Activated gamma-delta T cell treated with anti-CD3 and anti-CD28 coated beads, Interleukin-2, amount 50 U/mL, for 16 hours (primary cell): Measurements from ENCODE around the gene UFC1.

Experiments used
- DNase-seq: peaks from one replicate; pipeline ENCODE4 v3.0.0-alpha.2; 2020; ENCODE audit warnings: low read depth

UFC1 gene

GRCh38 chr1:161133220-161133740 is 20.5 kb upstream of the UFC1 start:
- no peak for DNase-seq

DNA sequence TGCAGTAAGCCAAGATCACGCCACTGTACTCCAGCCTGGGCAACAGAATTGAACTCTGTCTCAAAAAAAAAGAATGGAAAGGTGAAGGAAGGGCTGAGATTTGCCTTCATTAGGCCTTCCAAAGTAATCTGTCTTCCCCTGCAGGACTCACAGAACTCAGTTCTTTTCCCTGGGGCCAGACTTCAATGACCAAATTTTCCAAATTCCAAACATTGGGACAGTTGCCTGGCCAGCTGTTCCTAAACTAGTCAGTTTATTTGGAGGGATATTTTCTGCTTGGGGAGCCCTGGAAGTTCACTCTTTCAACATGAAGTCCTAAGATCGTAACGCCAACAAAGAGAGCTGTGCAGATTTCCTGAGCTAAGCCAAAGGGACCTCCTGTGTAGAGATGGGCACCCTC is 15.9 kb upstream of the UFC1 start:
- DNase-seq, result no peak

DNA sequence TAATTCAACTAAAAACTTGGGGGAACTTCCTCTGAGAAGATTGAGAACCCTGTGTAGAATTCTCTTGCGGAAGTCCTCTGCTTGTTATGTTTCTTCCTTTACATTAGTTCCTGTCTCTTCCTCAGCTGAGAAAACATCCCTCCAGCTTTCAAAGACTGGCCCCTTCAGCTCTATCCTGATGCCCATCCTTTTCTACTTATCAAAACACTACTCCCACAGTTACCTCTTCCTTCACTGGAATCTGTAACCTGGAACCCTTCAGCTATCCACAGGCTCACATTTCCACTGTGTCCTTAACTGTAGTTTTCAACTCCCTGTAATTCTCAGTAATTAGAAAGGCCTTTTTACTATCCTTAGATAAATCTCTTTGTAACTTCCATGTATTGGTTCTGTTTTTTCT is 15.3 kb upstream of the UFC1 start:
- no peak for DNase-seq

GRCh38 chr1:161139766-161140165 is 14.0 kb upstream of the UFC1 start:
- no peak for DNase-seq

GRCh38 chr1:161140755-161141400 is 12.9 kb upstream of the UFC1 start:
- no peak for DNase-seq

- no peak for DNase-seq
Observed at GRCh38 chr1:161145832-161146231, 7.9 kb upstream of the UFC1 start.

DNA sequence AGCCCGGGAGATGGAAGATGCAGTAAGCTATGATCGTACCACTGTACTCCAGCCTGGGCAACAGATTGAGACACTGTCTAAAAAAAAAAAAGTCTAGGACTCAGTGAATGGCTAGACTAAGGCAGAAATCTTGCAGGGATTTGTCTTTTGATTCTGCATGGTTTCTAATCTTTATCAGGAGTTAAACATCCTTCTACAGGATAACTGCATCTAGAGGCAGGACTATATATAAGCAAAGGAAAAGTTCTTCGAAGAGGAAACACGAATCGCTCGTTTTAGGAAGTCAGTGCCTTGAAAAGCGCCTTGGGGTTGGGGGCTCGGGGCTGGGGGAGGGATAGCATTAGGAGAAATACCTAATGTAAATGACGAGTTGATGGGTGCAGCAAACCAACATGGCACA is 602 bp upstream of the UFC1 start:
- DNase-seq, result no peak

DNA sequence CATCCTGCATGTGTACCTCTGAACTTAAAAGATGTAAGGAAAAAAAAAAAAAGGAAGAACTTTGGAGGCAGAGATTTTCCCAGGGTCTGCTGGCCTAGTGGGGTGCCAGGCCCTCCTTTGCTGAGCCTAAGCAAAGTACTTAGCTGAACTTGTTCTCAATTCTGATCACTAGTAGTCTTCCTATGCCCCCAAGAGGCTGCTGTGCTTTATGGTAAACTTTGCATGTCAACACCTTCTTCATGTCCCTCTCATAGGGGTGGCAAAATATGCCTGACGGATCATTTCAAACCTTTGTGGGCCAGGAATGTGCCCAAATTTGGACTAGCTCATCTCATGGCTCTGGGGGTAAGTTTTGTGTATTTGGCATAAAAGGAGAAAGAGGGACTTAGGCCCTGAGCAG is 4.1 kb downstream of the UFC1 start:
- no peak for DNase-seq

- DNase-seq, result no peak
Observed at GRCh38 chr1:161158316-161159010, 4.7 kb downstream of the UFC1 start.

DNA sequence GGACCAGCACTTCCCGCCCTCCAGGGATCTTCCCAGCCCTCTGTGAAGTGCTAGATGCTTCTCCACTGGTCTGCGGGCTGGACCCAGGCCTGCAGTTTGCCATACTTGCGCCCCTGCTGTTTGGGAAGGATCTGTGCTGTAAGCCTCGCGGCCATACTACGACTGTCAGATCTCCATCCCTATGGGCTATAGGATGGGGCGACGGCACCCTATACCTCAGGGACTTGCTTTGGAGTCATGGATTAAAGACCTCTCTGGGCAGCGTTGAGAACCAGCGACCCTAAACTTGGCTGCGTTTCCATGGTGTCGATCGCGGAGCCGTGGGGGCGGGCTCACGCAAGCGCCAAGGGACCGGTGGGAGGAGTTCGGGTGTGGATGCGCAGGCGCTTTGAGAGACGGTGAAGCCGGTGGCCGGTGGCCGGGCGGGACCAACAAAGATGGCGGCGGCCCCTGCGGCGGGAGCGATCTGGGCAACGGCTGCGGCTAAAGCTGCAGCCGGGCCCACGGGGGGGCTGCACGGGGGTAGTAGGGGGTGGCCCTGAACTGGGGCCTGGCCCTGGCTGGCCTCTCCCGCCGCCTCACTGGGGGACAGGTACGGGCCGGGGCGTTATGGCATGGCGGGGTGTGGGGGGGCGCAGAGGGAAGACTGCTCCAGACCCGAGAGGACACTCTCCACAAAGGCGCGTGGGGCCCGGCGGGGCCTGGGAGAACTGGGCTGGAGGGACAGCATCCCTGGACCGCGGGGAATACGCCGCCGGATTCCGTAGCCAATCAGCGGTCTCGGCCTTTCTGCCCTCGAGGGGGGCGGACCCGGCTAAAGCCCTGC is 5.5 kb downstream of the UFC1 start, which contains the start of gene USP21:
USP21 (plus strand) TSS at position 414 of the 826 bp plus-strand sequence. CDS start 1,141 bp downstream, outside the sequence.
- peak; percentile 87 for DNase-seq

- DNase-seq, result no peak
Observed at GRCh38 chr1:161159913-161160243, 6.1 kb downstream of the UFC1 start.

DNA sequence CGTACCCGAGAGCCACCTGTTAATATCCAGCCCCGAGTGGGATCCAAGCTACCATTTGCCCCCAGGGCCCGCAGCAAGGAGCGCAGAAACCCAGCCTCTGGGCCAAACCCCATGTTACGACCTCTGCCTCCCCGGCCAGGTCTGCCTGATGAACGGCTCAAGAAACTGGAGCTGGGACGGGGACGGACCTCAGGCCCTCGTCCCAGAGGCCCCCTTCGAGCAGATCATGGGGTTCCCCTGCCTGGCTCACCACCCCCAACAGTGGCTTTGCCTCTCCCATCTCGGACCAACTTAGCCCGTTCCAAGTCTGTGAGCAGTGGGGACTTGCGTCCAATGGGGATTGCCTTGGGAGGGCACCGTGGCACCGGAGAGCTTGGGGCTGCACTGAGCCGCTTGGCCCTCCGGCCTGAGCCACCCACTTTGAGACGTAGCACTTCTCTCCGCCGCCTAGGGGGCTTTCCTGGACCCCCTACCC is 6.9 kb downstream of the UFC1 start:
- no peak for DNase-seq

DNA sequence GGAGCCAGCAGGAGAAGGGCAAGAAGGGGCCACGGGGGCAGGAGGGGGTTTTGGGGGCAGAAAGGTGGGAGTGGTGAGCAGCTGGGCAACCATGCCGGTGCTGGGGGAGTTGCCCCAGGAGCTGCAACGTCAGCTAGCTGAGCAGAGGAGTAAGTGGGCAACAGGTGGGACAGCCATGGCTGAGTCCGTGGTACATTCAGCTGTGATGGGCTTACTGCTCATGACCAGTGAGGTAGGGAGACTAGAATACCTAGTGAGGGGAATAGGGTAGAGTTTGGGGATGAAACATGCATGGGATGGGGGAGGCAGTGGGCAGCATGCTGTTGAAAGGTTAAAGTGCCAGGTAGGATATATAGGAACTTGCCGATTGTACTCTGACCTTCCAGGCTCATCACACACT is 7.9 kb downstream of the UFC1 start:
- DNase-seq, result no peak

GRCh38 chr1:161162052-161162451 is 8.3 kb downstream of the UFC1 start:
- DNase-seq, result no peak

- no peak for DNase-seq
Observed at GRCh38 chr1:161162806-161163205, 9.0 kb downstream of the UFC1 start.

GRCh38 chr1:161163793-161164192 is 10.0 kb downstream of the UFC1 start:
- DNase-seq, result no peak

GRCh38 chr1:161164901-161165610 is 11.3 kb downstream of the UFC1 start:
- no peak for DNase-seq

DNA sequence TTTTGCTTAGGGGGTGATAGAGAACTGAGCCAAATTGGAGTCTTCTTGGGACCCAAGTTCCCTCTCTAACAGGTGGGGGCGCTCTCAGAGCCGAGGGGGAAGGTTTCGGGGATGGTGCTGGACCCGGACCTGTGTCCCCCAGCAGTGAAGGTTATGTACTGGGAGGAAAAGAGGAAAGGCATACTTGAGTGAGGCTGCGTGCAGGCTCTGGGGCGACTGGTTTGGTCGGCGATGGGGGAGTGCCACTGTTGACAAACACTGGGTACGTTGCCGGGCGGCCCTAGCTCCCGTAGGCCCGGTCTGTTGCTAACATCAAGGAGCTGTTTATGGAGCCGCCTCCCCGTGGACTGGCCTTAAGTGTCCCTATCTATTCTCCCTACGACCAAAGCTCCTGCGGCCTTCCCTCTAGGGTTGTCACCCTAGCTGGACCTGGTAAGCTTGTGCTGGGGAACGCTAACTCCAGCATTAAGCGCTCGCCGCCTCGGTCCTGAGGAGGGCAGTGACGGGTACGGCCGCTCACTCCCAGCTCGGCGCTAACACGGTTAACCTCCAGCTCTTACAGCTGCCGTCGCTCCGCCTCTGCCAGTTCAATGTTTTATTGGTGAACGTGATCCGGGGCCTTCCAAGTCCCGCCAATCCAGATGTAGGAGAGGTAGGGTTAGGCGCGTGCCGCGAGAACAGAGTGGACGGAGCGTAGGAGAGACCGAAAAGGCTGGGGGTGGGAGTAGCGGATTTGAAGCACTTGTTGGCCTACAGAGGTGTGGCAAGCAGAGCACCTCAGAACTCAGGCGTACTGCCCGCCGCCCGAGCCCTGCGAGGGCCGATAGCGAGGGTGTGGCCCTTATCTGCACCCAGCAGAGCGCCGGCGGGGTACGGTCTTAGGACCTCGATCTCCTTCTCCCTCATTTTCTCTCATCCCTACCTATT is 12.2 kb downstream of the UFC1 start, which contains the start of gene PPOX:
PPOX (plus strand) TSS at position 685 of the 927 bp plus-strand sequence. CDS start 422 bp downstream, outside the sequence.
- DNase-seq, result peak; percentile 88

DNA sequence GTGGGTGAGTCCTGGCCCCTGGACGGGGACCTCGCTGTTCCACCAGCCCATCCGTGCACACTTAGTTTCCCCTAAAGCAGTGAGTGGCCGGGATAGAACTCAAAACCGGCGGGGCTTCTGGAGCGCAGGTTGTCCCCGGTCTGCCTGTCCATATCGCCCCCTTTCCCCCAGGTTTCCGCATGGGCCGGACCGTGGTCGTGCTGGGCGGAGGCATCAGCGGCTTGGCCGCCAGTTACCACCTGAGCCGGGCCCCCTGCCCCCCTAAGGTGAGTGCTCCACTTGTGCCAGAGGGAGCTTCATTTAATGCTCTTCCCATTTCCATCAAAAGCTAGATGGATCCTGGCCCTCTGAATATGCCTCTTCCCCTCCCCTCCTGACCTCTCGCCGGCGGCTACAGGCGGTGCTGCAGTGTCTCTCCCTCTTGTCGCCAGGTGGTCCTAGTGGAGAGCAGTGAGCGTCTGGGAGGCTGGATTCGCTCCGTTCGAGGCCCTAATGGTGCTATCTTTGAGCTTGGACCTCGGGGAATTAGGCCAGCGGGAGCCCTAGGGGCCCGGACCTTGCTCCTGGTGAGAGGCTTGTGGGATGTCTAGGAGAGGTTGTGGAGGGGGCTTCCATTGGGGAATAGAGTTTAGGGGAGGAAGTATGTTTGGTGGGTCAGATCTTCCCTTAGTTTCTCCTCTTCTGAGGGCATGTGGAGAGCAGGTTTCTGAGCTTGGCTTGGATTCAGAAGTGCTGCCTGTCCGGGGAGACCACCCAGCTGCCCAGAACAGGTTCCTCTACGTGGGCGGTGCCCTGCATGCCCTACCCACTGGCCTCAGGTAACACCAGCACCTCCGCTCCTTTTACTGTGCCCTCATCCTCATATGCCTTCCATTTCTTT is 13.1 kb downstream of the UFC1 start:
- DNase-seq, result no peak

DNA sequence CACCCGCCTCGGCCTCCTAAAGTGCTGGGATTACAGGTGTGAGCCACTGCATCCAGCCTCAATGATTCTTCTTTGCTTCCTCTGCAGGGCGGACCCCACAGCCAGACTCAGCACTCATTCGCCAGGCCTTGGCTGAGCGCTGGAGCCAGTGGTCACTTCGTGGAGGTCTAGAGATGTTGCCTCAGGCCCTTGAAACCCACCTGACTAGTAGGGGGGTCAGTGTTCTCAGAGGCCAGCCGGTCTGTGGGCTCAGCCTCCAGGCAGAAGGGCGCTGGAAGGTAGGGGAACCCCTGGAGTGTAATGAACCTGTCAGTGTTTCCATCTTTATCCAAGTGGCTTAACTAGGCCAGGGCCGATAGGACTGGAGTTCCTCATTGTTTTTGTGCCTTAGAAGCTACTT is 15.1 kb downstream of the UFC1 start:
- no peak for DNase-seq
